Activated naive CD4-positive, alpha-beta T cell treated with anti-CD3 and anti-CD28 coated beads for 36 hours (primary cell): Measurements from ENCODE around the gene ACTA1. TPM values are rescaled to one million over a fixed set of nuclear protein-coding genes. Genes with fewer than 3 reads are reported as not detected.
A peak's percentile ranks its signal among the peaks of the same experiment; 100 is the strongest.

Experiments used
- CTCF ChIA-PET: fragments of 350-600 bp; sonication (Branson Sonifier 250); formaldehyde crosslinking; loops from one replicate; lab custom pipeline; 2021; ENCODE audit warnings: antibody characterized with exemption; lab: Charles Lee
- DNase-seq: peaks from one replicate; pipeline ENCODE4 v3.0.0-alpha.2; 2020
- H3K27ac Mint-ChIP-seq: one replicate; pipeline ENCODE4 v1.8.0; 2021; ENCODE audit warnings: mild to moderate bottlenecking, mixed read lengths
- H3K27me3 Mint-ChIP-seq: one replicate; pipeline ENCODE4 v1.8.0; 2021; ENCODE audit warnings: low read depth, mixed read lengths
- H3K36me3 Mint-ChIP-seq: one replicate; pipeline ENCODE4 v1.8.0; 2021; ENCODE audit warnings: low read depth, mixed read lengths
- H3K4me1 Mint-ChIP-seq: one replicate; pipeline ENCODE4 v1.8.0; 2021; ENCODE audit warnings: low read depth, mixed read lengths
- H3K4me3 Mint-ChIP-seq: one replicate; pipeline ENCODE4 v1.8.0; 2021; ENCODE audit warnings: mild to moderate bottlenecking, moderate library complexity, mixed read lengths
- H3K9me3 Mint-ChIP-seq: one replicate; pipeline ENCODE4 v1.8.0; 2021; ENCODE audit warnings: mixed read lengths
- intact Hi-C: fragments of 100-400 bp; cut with micrococcal nuclease; formaldehyde crosslinking; loops from one replicate; pipeline ENCODE4 v1.15.1; 2023
- total RNA-seq, 2 experiments: library from RNA; stranded (reverse); gene quantifications; one replicate each; pipeline ENCODE4 v1.2.3, GENCODE V29; 2021

ACTA1 gene
- total RNA-seq, 2 experiments from 2014 or later = not detected

GRCh38 chr1:229459815-229460214, 25.9 kb upstream of the ACTA1 start:
- CTCF ChIA-PET = interaction anchor here (1.9 kb wide), 1 partner anchor 23 kb away, joined by 5 read pairs; no protein-coding TSS in a partner anchor
- no peak overlapping the region for H3K27ac Mint-ChIP-seq
- no peak overlapping the region for H3K4me3 Mint-ChIP-seq
- no peak for DNase-seq
- H3K27me3 Mint-ChIP-seq = no peaks in the 10 kb centered on the region
- peaks cover 32% of the 10 kb centered on the region for H3K36me3 Mint-ChIP-seq
- H3K4me1 Mint-ChIP-seq = no peaks in the 10 kb centered on the region
- intact Hi-C loops = no loop called here
- H3K9me3 Mint-ChIP-seq = no peaks in the 10 kb centered on the region

GRCh38 chr1:229457436-229457835, 23.5 kb upstream of the ACTA1 start:
- Mint-ChIP-seq H3K36me3 (peaks cover 21% of the 10 kb centered on the region), H3K27ac (no peak overlapping the region), H3K9me3 (no peaks in the 10 kb centered on the region), H3K27me3 (no peaks in the 10 kb centered on the region), H3K4me1 (no peaks in the 10 kb centered on the region), H3K4me3 (no peak overlapping the region)
- DNase-seq = no peak
- CTCF ChIA-PET = no interaction called here
- intact Hi-C loops = no loop called here

- Mint-ChIP-seq H3K27ac (no peak overlapping the region), H3K4me3 (no peak overlapping the region), H3K27me3 (no peaks in the 10 kb centered on the region), H3K36me3 (peaks cover 20% of the 10 kb centered on the region), H3K9me3 (no peaks in the 10 kb centered on the region), H3K4me1 (no peaks in the 10 kb centered on the region)
- CTCF ChIA-PET = no interaction called here
- no peak for DNase-seq
- intact Hi-C loops = no loop called here
Observed at GRCh38 chr1:229456016-229456415, 22.1 kb upstream of the ACTA1 start.

GRCh38 chr1:229454056-229454455, 20.2 kb upstream of the ACTA1 start:
- Mint-ChIP-seq H3K4me3 (no peak overlapping the region), H3K36me3 (peaks cover 20% of the 10 kb centered on the region), H3K9me3 (no peaks in the 10 kb centered on the region), H3K27ac (no peak overlapping the region), H3K27me3 (no peaks in the 10 kb centered on the region), H3K4me1 (no peaks in the 10 kb centered on the region)
- intact Hi-C loops = no loop called here
- DNase-seq = no peak
- CTCF ChIA-PET = interaction anchor here (0.6 kb wide), 1 partner anchor 38 kb away, joined by 5 read pairs; no protein-coding TSS in a partner anchor

- CTCF ChIA-PET = interaction anchor here (0.6 to 1.9 kb wide), 5 partner anchors 17 to 196 kb away, joined by 3 to 7 read pairs (median 5); no protein-coding TSS in a partner anchor
- Mint-ChIP-seq H3K27ac (no peak overlapping the region), H3K27me3 (no peaks in the 10 kb centered on the region)
Observed at GRCh38 chr1:229452956-229453801, 19.3 kb upstream of the ACTA1 start.

GRCh38 chr1:229448845-229449244, 15.0 kb upstream of the ACTA1 start:
- intact Hi-C loops = no loop called here
- no peak for DNase-seq
- Mint-ChIP-seq H3K4me1 (no peaks in the 10 kb centered on the region), H3K9me3 (no peaks in the 10 kb centered on the region), H3K27me3 (no peaks in the 10 kb centered on the region), H3K36me3 (peaks cover 44% of the 10 kb centered on the region), H3K27ac (no peak overlapping the region), H3K4me3 (no peak overlapping the region)
- CTCF ChIA-PET = interaction anchor here (2.4 kb wide), 1 partner anchor 33 kb away, joined by 11 read pairs; no protein-coding TSS in a partner anchor

More at GRCh38 chr1:229452956-229453801, 19.3 kb upstream of the ACTA1 start:
- Mint-ChIP-seq H3K4me3 (no peak overlapping the region), H3K9me3 (no peaks in the 10 kb centered on the region), H3K4me1 (no peaks in the 10 kb centered on the region), H3K36me3 (peaks cover 23% of the 10 kb centered on the region)
- no peak for DNase-seq
- intact Hi-C loops = no loop called here

- DNase-seq = no peak
- intact Hi-C loops = no loop called here
- H3K4me1 Mint-ChIP-seq = no peaks in the 10 kb centered on the region
- H3K36me3 Mint-ChIP-seq = peaks cover 44% of the 10 kb centered on the region
- no peaks in the 10 kb centered on the region for H3K27me3 Mint-ChIP-seq
- no peak overlapping the region for H3K4me3 Mint-ChIP-seq
- no peaks in the 10 kb centered on the region for H3K9me3 Mint-ChIP-seq
- CTCF ChIA-PET = no interaction called here
- H3K27ac Mint-ChIP-seq = no peak overlapping the region
Observed at GRCh38 chr1:229448354-229448753, 14.5 kb upstream of the ACTA1 start.

GRCh38 chr1:229447809-229448252, 13.9 kb upstream of the ACTA1 start:
- H3K27me3 Mint-ChIP-seq = no peaks in the 10 kb centered on the region
- no peak overlapping the region for H3K27ac Mint-ChIP-seq
- H3K4me3 Mint-ChIP-seq = no peak overlapping the region
- CTCF ChIA-PET = no interaction called here
- no peak for DNase-seq
- intact Hi-C loops = no loop called here
- no peaks in the 10 kb centered on the region for H3K9me3 Mint-ChIP-seq
- peaks cover 44% of the 10 kb centered on the region for H3K36me3 Mint-ChIP-seq
- no peaks in the 10 kb centered on the region for H3K4me1 Mint-ChIP-seq

- no peaks in the 10 kb centered on the region for H3K27me3 Mint-ChIP-seq
- intact Hi-C loops = no loop called here
- H3K27ac Mint-ChIP-seq = no peak overlapping the region
- peaks cover 40% of the 10 kb centered on the region for H3K36me3 Mint-ChIP-seq
- no peak overlapping the region for H3K4me3 Mint-ChIP-seq
- CTCF ChIA-PET = interaction anchor here (0.6 kb wide), 1 partner anchor 191 kb away, joined by 3 read pairs; no protein-coding TSS in a partner anchor
- no peak for DNase-seq
- peaks cover 15% of the 10 kb centered on the region for H3K4me1 Mint-ChIP-seq
- H3K9me3 Mint-ChIP-seq = no peaks in the 10 kb centered on the region
Observed at GRCh38 chr1:229445828-229446227, 11.9 kb upstream of the ACTA1 start.

- H3K4me1 Mint-ChIP-seq = peaks cover 28% of the 10 kb centered on the region
- H3K36me3 Mint-ChIP-seq = peaks cover 32% of the 10 kb centered on the region
- H3K27me3 Mint-ChIP-seq = peaks cover 13% of the 10 kb centered on the region
- CTCF ChIA-PET = interaction anchor here (0.5 to 2.0 kb wide), 6 partner anchors 10 to 185 kb away, joined by 3 to 8 read pairs (median 4); no protein-coding TSS in a partner anchor
- H3K27ac Mint-ChIP-seq = peak overlapping the region; percentile 68
- peak; percentile 44 for DNase-seq
- H3K4me3 Mint-ChIP-seq = no peak overlapping the region
- intact Hi-C loops = loop anchor here (1.0 to 2.0 kb wide), 11 partner anchors 30 to 663 kb away; partner anchors contain the start of genes CCSAP, NUP133 and RAB4A
- H3K9me3 Mint-ChIP-seq = no peaks in the 10 kb centered on the region
Observed at GRCh38 chr1:229440851-229441537, 7.1 kb upstream of the ACTA1 start.

GRCh38 chr1:229438021-229438420, 4.1 kb upstream of the ACTA1 start:
- H3K4me1 Mint-ChIP-seq = peaks cover 34% of the 10 kb centered on the region
- CTCF ChIA-PET = no interaction called here
- no peak for DNase-seq
- H3K27me3 Mint-ChIP-seq = peaks cover 36% of the 10 kb centered on the region
- no peak overlapping the region for H3K27ac Mint-ChIP-seq
- H3K4me3 Mint-ChIP-seq = no peak overlapping the region
- H3K9me3 Mint-ChIP-seq = no peaks in the 10 kb centered on the region
- peaks cover 17% of the 10 kb centered on the region for H3K36me3 Mint-ChIP-seq
- intact Hi-C loops = no loop called here

- H3K4me1 Mint-ChIP-seq = peaks cover 34% of the 10 kb centered on the region
- H3K4me3 Mint-ChIP-seq = no peak overlapping the region
- H3K36me3 Mint-ChIP-seq = peaks cover 15% of the 10 kb centered on the region
- CTCF ChIA-PET = no interaction called here
- intact Hi-C loops = no loop called here
- no peak overlapping the region for H3K27ac Mint-ChIP-seq
- H3K27me3 Mint-ChIP-seq = peaks cover 40% of the 10 kb centered on the region
- DNase-seq = no peak
- H3K9me3 Mint-ChIP-seq = no peaks in the 10 kb centered on the region
Observed at GRCh38 chr1:229437443-229437842, 3.5 kb upstream of the ACTA1 start.
